Fibroblast of mammary gland (primary cell): Measurements from ENCODE around the gene RNPEPL1.

Source experiments
- DNase-seq: peaks from one replicate; pipeline ENCODE4 v3.0.0-alpha.2; 2010; ENCODE audit warnings: low read depth
- H3K4me3 ChIP-seq: 2 replicates; pipeline ENCODE4 v1.5.1; 2011; ENCODE audit warnings: low read depth, mild to moderate bottlenecking, low read length, moderate library complexity; ENCODE audit not compliant: control insufficient read depth
- TF ChIP-seq, protein P1 (sequence below): conservative IDR thresholded peaks from 2 replicates; pipeline ENCODE4 v1.5.1; 2011; ENCODE audit warnings: low read depth, low read length, inconsistent platforms; ENCODE audit not compliant: control insufficient read depth, insufficient read depth

The RNPEPL1 gene

GRCh38 chr2:240618776-240619175, 50.5 kb downstream of the RNPEPL1 start:
- no peak for DNase-seq
- TF ChIP-seq, protein P1, sequence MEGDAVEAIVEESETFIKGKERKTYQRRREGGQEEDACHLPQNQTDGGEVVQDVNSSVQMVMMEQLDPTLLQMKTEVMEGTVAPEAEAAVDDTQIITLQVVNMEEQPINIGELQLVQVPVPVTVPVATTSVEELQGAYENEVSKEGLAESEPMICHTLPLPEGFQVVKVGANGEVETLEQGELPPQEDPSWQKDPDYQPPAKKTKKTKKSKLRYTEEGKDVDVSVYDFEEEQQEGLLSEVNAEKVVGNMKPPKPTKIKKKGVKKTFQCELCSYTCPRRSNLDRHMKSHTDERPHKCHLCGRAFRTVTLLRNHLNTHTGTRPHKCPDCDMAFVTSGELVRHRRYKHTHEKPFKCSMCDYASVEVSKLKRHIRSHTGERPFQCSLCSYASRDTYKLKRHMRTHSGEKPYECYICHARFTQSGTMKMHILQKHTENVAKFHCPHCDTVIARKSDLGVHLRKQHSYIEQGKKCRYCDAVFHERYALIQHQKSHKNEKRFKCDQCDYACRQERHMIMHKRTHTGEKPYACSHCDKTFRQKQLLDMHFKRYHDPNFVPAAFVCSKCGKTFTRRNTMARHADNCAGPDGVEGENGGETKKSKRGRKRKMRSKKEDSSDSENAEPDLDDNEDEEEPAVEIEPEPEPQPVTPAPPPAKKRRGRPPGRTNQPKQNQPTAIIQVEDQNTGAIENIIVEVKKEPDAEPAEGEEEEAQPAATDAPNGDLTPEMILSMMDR = no peak
- no peak overlapping the region for H3K4me3 ChIP-seq

DNA sequence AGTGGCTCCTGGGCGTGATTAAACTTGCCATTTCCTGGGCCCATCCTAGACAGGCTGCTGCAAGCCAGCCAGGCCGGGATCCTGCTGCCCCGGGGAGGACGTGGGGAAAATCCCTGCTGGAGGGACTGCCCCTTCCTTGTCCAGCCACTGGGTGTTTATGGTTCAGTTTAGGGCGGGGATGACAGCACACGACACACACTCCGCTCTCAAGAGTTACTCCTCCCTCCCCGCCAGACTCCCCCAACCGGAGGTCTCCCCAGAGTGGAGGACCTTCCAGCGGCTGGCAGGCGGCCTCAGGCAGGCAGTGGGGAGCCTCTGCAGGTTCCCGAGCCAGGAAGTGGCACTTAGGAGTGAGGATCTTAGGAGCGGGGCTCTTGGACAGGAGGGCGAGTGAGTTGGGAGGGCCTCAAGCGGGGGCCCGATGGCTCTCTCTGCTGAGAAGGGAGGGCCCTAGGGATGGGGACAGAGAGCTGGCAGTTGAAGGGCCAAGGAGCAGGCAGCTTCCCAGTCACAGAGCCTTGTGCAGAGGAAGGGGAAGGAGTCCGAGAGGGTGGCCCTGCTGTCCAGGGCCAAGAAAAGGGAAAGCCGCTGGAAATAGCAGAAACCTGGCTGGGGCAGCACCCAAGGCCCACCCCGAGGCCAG, 51.3 kb downstream of the RNPEPL1 start:
- TF ChIP-seq, protein P1 = no peak
- DNase-seq = no peak
- H3K4me3 ChIP-seq = no peak overlapping the region

- TF ChIP-seq, protein P1 = no peak
- DNase-seq = no peak
- H3K4me3 ChIP-seq = no peak overlapping the region
These were observed 52.0 kb downstream of the RNPEPL1 start for GRCh38 chr2:240620149-240620731.

DNA sequence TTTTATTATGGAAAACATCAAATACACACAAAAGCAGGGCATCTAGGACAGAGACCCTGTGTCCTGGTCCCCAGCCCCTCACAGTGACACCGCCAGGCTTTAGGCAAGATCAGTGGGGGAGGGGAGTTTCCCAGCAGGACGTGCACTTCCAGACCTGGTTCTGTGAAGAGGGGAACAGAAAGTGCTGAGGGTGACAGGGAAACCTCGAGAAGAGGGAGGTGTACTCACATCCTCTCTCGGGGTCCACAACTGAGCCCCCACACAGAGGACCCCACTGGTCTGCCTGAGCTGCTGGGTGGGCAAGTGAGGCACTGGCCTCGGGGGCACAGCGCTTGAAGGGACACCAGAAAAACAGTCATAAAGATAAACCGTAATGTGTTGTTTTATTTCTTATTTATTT, 52.6 kb downstream of the RNPEPL1 start:
- TF ChIP-seq, protein P1 = no peak
- H3K4me3 ChIP-seq = no peak overlapping the region
- DNase-seq = no peak

- TF ChIP-seq, protein P1 = no peak
- no peak overlapping the region for H3K4me3 ChIP-seq
- DNase-seq = no peak
These were observed 53.8 kb downstream of the RNPEPL1 start for GRCh38 chr2:240622060-240622411.

GRCh38 chr2:240622531-240623235, 54.4 kb downstream of the RNPEPL1 start:
- TF ChIP-seq, protein P1 = no peak
- no peak for DNase-seq
- no peak overlapping the region for H3K4me3 ChIP-seq
